Right renal cortex interstitium (tissue), 3 donors: Measurements from ENCODE around the gene VTI1A. TPM values are rescaled to one million over a fixed set of nuclear protein-coding genes. Genes with fewer than 3 reads are reported as not detected.
A peak's percentile ranks its signal among the peaks of the same experiment; 100 is the strongest.

Experiments used
- DNase-seq, 3 donors: peaks; one replicate each; pipeline ENCODE4 v3.0.0-alpha.2; 2013; ENCODE audit warnings: low read depth in 3 of 3, low spot score in 2 of 3
- polyA plus RNA-seq, 3 donors: library from polyadenylated mRNA; unstranded; fragments of 120-200 nt; gene quantifications; one replicate each; pipeline ENCODE4 v1.2.1, GENCODE V29; 2013; ENCODE audit not compliant: insufficient read length in 3 of 3

Gene VTI1A
- polyA plus RNA-seq, 3 donors = 22.3 to 24.8 (median 23.8) TPM

- DNase-seq = no peak
Observed at GRCh38 chr10:112502536-112502935, 55.5 kb downstream of the VTI1A start.

GRCh38 chr10:112503643-112504042, 56.6 kb downstream of the VTI1A start:
- DNase-seq = no peak

- no peak for DNase-seq
Observed at GRCh38 chr10:112507046-112507445, 60.0 kb downstream of the VTI1A start.

GRCh38 chr10:112507988-112508387, 61.0 kb downstream of the VTI1A start:
- DNase-seq = no peak

GRCh38 chr10:112509558-112510291, 62.7 kb downstream of the VTI1A start:
- no peak for DNase-seq

- DNase-seq = no peak
Observed at GRCh38 chr10:112510384-112510783, 63.4 kb downstream of the VTI1A start.

GRCh38 chr10:112512294-112512693, 65.3 kb downstream of the VTI1A start:
- DNase-seq = no peak

GRCh38 chr10:112515126-112515525, 68.1 kb downstream of the VTI1A start:
- no peak for DNase-seq

- DNase-seq = no peak
Observed at GRCh38 chr10:112515852-112516251, 68.8 kb downstream of the VTI1A start.

- no peak for DNase-seq
Observed at GRCh38 chr10:112517451-112517862, 70.4 kb downstream of the VTI1A start.

- DNase-seq = no peak
Observed at GRCh38 chr10:112519133-112519761, 72.2 kb downstream of the VTI1A start.

GRCh38 chr10:112520914-112521313, 73.9 kb downstream of the VTI1A start:
- no peak for DNase-seq

- DNase-seq = no peak
Observed at GRCh38 chr10:112524641-112525040, 77.6 kb downstream of the VTI1A start.

- DNase-seq = no peak
Observed at GRCh38 chr10:112525200-112525599, 78.2 kb downstream of the VTI1A start.

GRCh38 chr10:112526139-112526538, 79.1 kb downstream of the VTI1A start:
- no peak for DNase-seq

- DNase-seq = peak in 1 of 3 donors; percentile 1
Observed at GRCh38 chr10:112526906-112527305, 79.9 kb downstream of the VTI1A start.

- no peak for DNase-seq
Observed at GRCh38 chr10:112528235-112528634, 81.2 kb downstream of the VTI1A start.

GRCh38 chr10:112531421-112531820, 84.4 kb downstream of the VTI1A start:
- DNase-seq = no peak

GRCh38 chr10:112532189-112532588, 85.2 kb downstream of the VTI1A start:
- no peak for DNase-seq

GRCh38 chr10:112532956-112533355, 85.9 kb downstream of the VTI1A start:
- no peak for DNase-seq

- DNase-seq = no peak
Observed at GRCh38 chr10:112533916-112534315, 86.9 kb downstream of the VTI1A start.

GRCh38 chr10:112535531-112535951, 88.5 kb downstream of the VTI1A start:
- DNase-seq = no peak
